Body of pancreas (tissue), 4 donors: ENCODE measurements around the gene PCDHGA8. TPM values are rescaled to one million over a fixed set of nuclear protein-coding genes. Genes with fewer than 3 reads are reported as not detected.

Experiments used
- ATAC-seq: fragments of 150-250 bp; one replicate; pipeline ENCODE4 v1.9.1; 2016
- DNase-seq, 4 donors: peaks; one replicate each; pipeline ENCODE4 v3.0.0-alpha.2; 2019
- H3K27ac ChIP-seq, 4 donors: fragments of 200-600 bp; sonication (generic); 1 replicate in 3 of 4; 2 replicates in 1 of 4; pipeline versions ENCODE4 v1.5.1 to v1.6.1; 2016 to 2019; ENCODE audit warnings: mild to moderate bottlenecking in 1 of 4, mixed read lengths in 1 of 4, moderate library complexity in 1 of 4
- H3K27me3 ChIP-seq, 2 donors: fragments of 200-600 bp; sonication (generic); one replicate each; pipeline ENCODE4 v1.6.0; 2016; ENCODE audit warnings: mild to moderate bottlenecking in 1 of 2
- H3K36me3 ChIP-seq, 2 donors: fragments of 200-600 bp; sonication (generic); replicated peaks in 1 of 2; 2 replicates each; pipeline ENCODE4 v1.5.1; 2016; ENCODE audit warnings: low read depth in 2 of 2; ENCODE audit not compliant: insufficient read depth in 1 of 2
- H3K4me1 ChIP-seq: fragments of 200-600 bp; sonication (generic); one replicate; pipeline ENCODE4 v1.6.0; 2016
- H3K4me3 ChIP-seq, 2 donors: fragments of 200-600 bp; sonication (generic); 1 replicate in 1 of 2; 2 replicates in 1 of 2; pipeline ENCODE4 v1.5.1; 2016 to 2019
- H3K9me3 ChIP-seq, 3 donors: fragments of 200-600 bp; sonication (generic); 1 replicate in 2 of 3; 2 replicates in 1 of 3; pipeline ENCODE4 v1.5.1; 2016
- CTCF ChIP-seq, 7 experiments: fragments of 450-650 bp in 4 of 7; fragments of 200-600 bp in 3 of 7; sonication (generic) in 3 of 7; IDR thresholded peaks; one replicate each; pipeline ENCODE4 v1.5.1; 2016 to 2019; ENCODE audit warnings: antibody characterized with exemption in 7 of 7
- POLR2A ChIP-seq, 3 donors: fragments of 450-650 bp; IDR thresholded peaks; one replicate each; pipeline ENCODE4 v1.6.1; 2016; ENCODE audit warnings: antibody characterized with exemption in 3 of 3, mild to moderate bottlenecking in 2 of 3
- WGBS, 2 donors: methylation state at CpG; one replicate each; pipeline ENCODE4 v1.1.5; 2017; 5-methylcytosine and 5-hydroxymethylcytosine counted together
- intact Hi-C: fragments of 100-400 bp; cut with DNase I; formaldehyde crosslinking; loops from one replicate; pipeline ENCODE4 v1.15.1; 2023
- total RNA-seq, 2 donors: library from RNA; depleted of rRNA; stranded (reverse); fragments of >200 nt; gene quantifications; one replicate each; pipeline ENCODE4 v1.1.0, GENCODE V29; 2016

Gene PCDHGA8
- total RNA-seq, 2 donors from 2014 or later = 4.2 to 10.2 TPM

GRCh38 chr5:141434006-141434405 lies 41.6 kb downstream of the PCDHGA8 start:
- TF ChIP-seq POLR2A (IDR thresholded peaks at IDR 0.05) = no peak
- TF ChIP-seq CTCF (IDR thresholded peaks at IDR 0.05) = no peak
- H3K27me3 ChIP-seq = no peaks in the 10 kb centered on the region
- H3K9me3 ChIP-seq = peaks cover 0 to 58% (median 0%) of the 10 kb centered on the region in 3 donors
- H3K27ac ChIP-seq = no peak overlapping the region
- ATAC-seq (no peak), DNase-seq (no peak)
- H3K36me3 ChIP-seq = no peaks in the 10 kb centered on the region
- no peaks in the 10 kb centered on the region for H3K4me1 ChIP-seq
- intact Hi-C loops = no loop called here
- WGBS, 2 donors = 85 to 96% methylated on average over 2 of the region's 2 CpGs
- H3K4me3 ChIP-seq = no peak overlapping the region

DNA sequence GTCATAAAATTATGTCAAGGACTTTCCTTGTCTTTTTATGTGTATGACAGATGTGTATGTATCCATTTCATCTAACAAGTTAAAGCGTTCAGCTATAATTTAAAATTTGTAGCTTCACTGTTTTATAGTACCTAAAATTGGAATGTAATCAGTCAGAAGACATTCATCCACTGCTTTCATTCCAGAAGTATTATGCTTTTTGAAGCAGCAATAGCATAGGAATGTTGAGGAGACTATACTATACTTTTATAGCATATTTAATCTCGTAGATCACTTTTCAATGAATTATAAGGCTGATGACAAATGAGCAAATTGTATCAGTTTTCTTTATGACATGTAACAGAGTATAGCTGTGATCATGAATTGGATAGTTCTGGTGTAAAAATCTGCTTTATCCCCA lies 44.8 kb downstream of the PCDHGA8 start:
- no peak overlapping the region for H3K27ac ChIP-seq
- peaks cover 0 to 67% (median 0%) of the 10 kb centered on the region in 3 donors for H3K9me3 ChIP-seq
- no peak for DNase-seq
- H3K4me1 ChIP-seq = no peaks in the 10 kb centered on the region
- ATAC-seq = no peak
- WGBS, 2 donors = 80 to 98% methylated on average over 2 of the region's 2 CpGs
- H3K4me3 ChIP-seq = no peak overlapping the region
- intact Hi-C loops = no loop called here
- no peak for TF ChIP-seq POLR2A (IDR thresholded peaks at IDR 0.05)
- TF ChIP-seq CTCF (IDR thresholded peaks at IDR 0.05) = no peak
- H3K27me3 ChIP-seq = no peaks in the 10 kb centered on the region
- H3K36me3 ChIP-seq = no peaks in the 10 kb centered on the region

DNA sequence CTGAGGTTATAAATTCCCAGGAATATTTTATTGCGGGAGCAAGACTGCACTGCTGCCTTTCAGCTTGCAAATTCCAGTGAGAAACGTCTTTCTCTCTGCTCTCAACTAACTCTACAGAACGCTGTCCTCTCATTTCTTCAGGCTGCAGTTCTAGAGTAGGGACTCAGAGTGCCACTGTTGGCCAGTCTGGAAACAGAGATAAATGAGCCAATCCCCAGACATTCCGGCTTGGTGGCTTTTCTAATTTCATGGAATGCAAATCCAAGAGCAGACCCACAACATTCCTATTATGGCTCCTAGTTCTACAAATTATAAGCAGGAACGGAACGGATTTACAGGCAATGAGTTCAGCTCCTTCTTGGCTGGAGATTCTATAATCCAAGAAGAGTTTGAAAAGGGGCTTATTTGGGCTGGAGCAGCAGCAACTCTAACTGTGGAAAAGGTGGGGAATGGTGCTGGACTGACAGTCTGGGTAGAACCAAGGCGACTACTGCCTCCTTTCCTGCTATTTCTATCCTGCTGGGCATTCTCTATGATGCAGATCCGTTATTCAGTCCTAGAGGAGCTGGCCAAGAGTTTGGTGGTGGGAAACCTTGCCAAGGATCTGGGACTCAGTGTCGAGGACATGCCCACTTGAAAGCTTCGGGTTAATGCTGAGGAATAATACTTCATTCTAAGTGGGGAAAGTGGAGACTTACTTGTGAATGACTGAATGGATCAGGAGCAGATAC lies 47.1 kb downstream of the PCDHGA8 start:
- 61% methylated on average over 10 of the region's 10 CpGs for WGBS, 2 donors
- Histone ChIP-seq H3K4me1 (no peaks in the 10 kb centered on the region), H3K27ac (no peak overlapping the region), H3K36me3 (no peaks in the 10 kb centered on the region), H3K4me3 (no peak overlapping the region), H3K9me3 (peaks cover 0 to 44% (median 0%) of the 10 kb centered on the region in 3 donors), H3K27me3 (no peaks in the 10 kb centered on the region)
- no peak for TF ChIP-seq CTCF (IDR thresholded peaks at IDR 0.05)
- TF ChIP-seq POLR2A (IDR thresholded peaks at IDR 0.05) = no peak
- intact Hi-C loops = no loop called here
- no peak for ATAC-seq
- DNase-seq = no peak

DNA sequence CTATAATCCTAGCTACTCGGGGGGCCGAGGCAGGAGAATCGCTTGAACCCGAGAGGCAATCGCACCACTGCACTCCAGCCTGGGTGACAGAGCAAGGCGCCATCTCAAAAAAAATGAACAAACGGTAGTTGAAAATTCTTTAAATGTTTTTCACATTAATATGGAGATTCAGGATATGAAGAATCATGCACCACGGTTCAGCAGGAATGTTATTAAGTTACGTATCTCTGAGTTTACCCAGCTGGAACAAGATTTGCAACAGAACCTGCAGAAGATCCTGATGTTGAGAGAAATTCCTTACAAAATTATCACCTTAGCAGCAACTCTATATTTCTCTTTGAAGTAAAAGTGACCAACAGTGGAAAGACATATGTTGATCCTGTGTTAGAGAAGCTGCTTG lies 47.9 kb downstream of the PCDHGA8 start:
- DNase-seq = no peak
- no peaks in the 10 kb centered on the region for H3K4me1 ChIP-seq
- intact Hi-C loops = no loop called here
- H3K36me3 ChIP-seq = no peaks in the 10 kb centered on the region
- H3K4me3 ChIP-seq = no peak overlapping the region
- no peaks in the 10 kb centered on the region for H3K27me3 ChIP-seq
- WGBS, 2 donors = 91 to 92% methylated on average over 9 of the region's 9 CpGs
- TF ChIP-seq CTCF (IDR thresholded peaks at IDR 0.05) (no peak), POLR2A (IDR thresholded peaks at IDR 0.05) (no peak)
- no peak for ATAC-seq
- peaks cover 0 to 44% (median 0%) of the 10 kb centered on the region in 3 donors for H3K9me3 ChIP-seq
- no peak overlapping the region for H3K27ac ChIP-seq
